Neuronal stem cell (in vitro differentiated cells): ENCODE results near the gene RIT1.

Experiments used
- DNase-seq: peaks from one replicate; pipeline ENCODE4 v3.0.0-alpha.2; 2013; ENCODE audit warnings: low spot score
- H2AFZ ChIP-seq: one replicate; pipeline ENCODE4 v1.6.1; 2013; ENCODE audit warnings: mild to moderate bottlenecking, low read length, inconsistent platforms
- H2AK5ac ChIP-seq: 2 replicates; pipeline ENCODE4 v1.6.1; 2013; ENCODE audit warnings: low read depth, mild to moderate bottlenecking, inconsistent platforms, low read length, moderate library complexity, mixed read lengths
- H2BK120ac ChIP-seq: 2 replicates; pipeline ENCODE4 v1.6.1; 2013; ENCODE audit warnings: low read depth, mild to moderate bottlenecking, inconsistent platforms, low read length, moderate library complexity, mixed read lengths
- H2BK12ac ChIP-seq: one replicate; pipeline ENCODE4 v1.6.1; 2013; ENCODE audit warnings: low read length, inconsistent platforms
- H2BK15ac ChIP-seq: 2 replicates; pipeline ENCODE4 v1.6.1; 2013; ENCODE audit warnings: mild to moderate bottlenecking, low read length, inconsistent platforms, mixed read lengths
- H2BK5ac ChIP-seq: one replicate; pipeline ENCODE4 v1.6.1; 2013; ENCODE audit warnings: inconsistent platforms, mild to moderate bottlenecking, low read length, moderate library complexity
- H3K14ac ChIP-seq: one replicate; pipeline ENCODE4 v1.6.1; 2013; ENCODE audit warnings: low read length, inconsistent platforms
- H3K18ac ChIP-seq: 2 replicates; pipeline ENCODE4 v1.6.1; 2013; ENCODE audit warnings: low read length, inconsistent platforms
- H3K23ac ChIP-seq: 2 replicates; pipeline ENCODE4 v1.6.1; 2013; ENCODE audit warnings: low read depth, mild to moderate bottlenecking, mixed read lengths, low read length, inconsistent platforms; ENCODE audit not compliant: poor library complexity
- H3K27ac ChIP-seq: replicated peaks from 3 replicates; pipeline ENCODE4 v1.5.1; 2013; ENCODE audit warnings: low read length, inconsistent platforms
- H3K27me3 ChIP-seq, 3 experiments: 2 replicates each; pipeline ENCODE4 v1.6.1; 2013; ENCODE audit warnings: low read length in 3 of 3, mild to moderate bottlenecking in 2 of 3, inconsistent platforms in 1 of 3, low read depth in 1 of 3, mixed read lengths in 1 of 3, moderate library complexity in 1 of 3; ENCODE audit not compliant: control insufficient read depth in 3 of 3, insufficient read depth in 3 of 3
- H3K36me3 ChIP-seq, 2 donors: replicated peaks in 1 of 2; 2 replicates each; pipeline ENCODE4 v1.6.1; 2013; ENCODE audit warnings: low read length in 2 of 2; ENCODE audit not compliant: control insufficient read depth in 2 of 2, insufficient read depth in 2 of 2
- H3K4ac ChIP-seq: 2 replicates; pipeline ENCODE4 v1.6.1; 2013; ENCODE audit warnings: inconsistent platforms, mild to moderate bottlenecking, low read length, moderate library complexity
- H3K4me1 ChIP-seq, 2 donors: 1 replicate in 1 of 2; 2 replicates in 1 of 2; pipeline ENCODE4 v1.6.1; 2013; ENCODE audit warnings: low read length in 2 of 2, low read depth in 1 of 2; ENCODE audit not compliant: control insufficient read depth in 2 of 2, insufficient read depth in 1 of 2
- H3K4me2 ChIP-seq: one replicate; pipeline ENCODE4 v1.6.1; 2013; ENCODE audit warnings: mild to moderate bottlenecking, low read length, inconsistent platforms; ENCODE audit not compliant: insufficient read depth, poor library complexity, severe bottlenecking
- H3K4me3 ChIP-seq, 2 donors: 2 replicates each; pipeline ENCODE4 v1.5.1; 2013; ENCODE audit warnings: low read length in 2 of 2, mild to moderate bottlenecking in 2 of 2, inconsistent platforms in 1 of 2, moderate library complexity in 1 of 2
- H3K79me1 ChIP-seq: one replicate; pipeline ENCODE4 v1.6.1; 2013; ENCODE audit warnings: low read depth, mild to moderate bottlenecking, inconsistent platforms, low read length, moderate library complexity
- H3K9ac ChIP-seq: one replicate; pipeline ENCODE4 v1.6.1; 2013; ENCODE audit warnings: mild to moderate bottlenecking, low read depth, low read length, inconsistent platforms; ENCODE audit not compliant: poor library complexity
- H3K9me3 ChIP-seq, 2 donors: replicated peaks in 1 of 2; 2 replicates each; pipeline versions ENCODE3 to v1.6.1; 2013; ENCODE audit warnings: low read length in 2 of 2, mild to moderate bottlenecking in 2 of 2, inconsistent platforms in 1 of 2, low read depth in 1 of 2, mixed read lengths in 1 of 2, moderate library complexity in 1 of 2; ENCODE audit not compliant: control insufficient read depth in 2 of 2, insufficient read depth in 1 of 2
- H4K8ac ChIP-seq: one replicate; pipeline ENCODE4 v1.6.1; 2013; ENCODE audit warnings: low read depth, mild to moderate bottlenecking, inconsistent platforms, low read length, moderate library complexity
- H4K91ac ChIP-seq: one replicate; pipeline ENCODE4 v1.6.1; 2013; ENCODE audit warnings: low read length, low read depth, mild to moderate bottlenecking, inconsistent platforms; ENCODE audit not compliant: poor library complexity
- WGBS, 2 donors: extraction: QIAGEN DNeasy Blood & Tissue Kit; methylation state at CpG; one replicate each; pipeline ENCODE4 v1.1.7; 2013; ENCODE audit warnings: missing lambda C conversion rate in 2 of 2, mixed read lengths in 1 of 2; ENCODE audit not compliant: insufficient read length in 2 of 2, insufficient replicate concordance in 1 of 2; ENCODE audit errors: extremely low coverage in 2 of 2; 5-methylcytosine and 5-hydroxymethylcytosine counted together

The RIT1 gene

GRCh38 chr1:155910621-155911121 is 478 bp downstream of the RIT1 start:
- Histone ChIP-seq H3K27ac (peak overlapping the region; percentile 60), H2AFZ (peak overlapping the region; percentile 81), H4K91ac (no peak overlapping the region), H3K4me2 (peak overlapping the region; percentile 72), H3K4ac (no peak overlapping the region), H3K14ac (no peak overlapping the region), H3K4me3 (peak overlapping the region; percentile 68 to 90), H3K27me3 (no peaks in the 10 kb centered on the region), H3K4me1 (peaks cover 0 to 2% of the 10 kb centered on the region in 2 donors), H3K79me1 (peaks cover 1% of the 10 kb centered on the region), H2BK15ac (no peak overlapping the region), H3K9ac (peak overlapping the region; percentile 47), H2BK120ac (no peak overlapping the region), H2BK5ac (no peak overlapping the region), H3K18ac (no peak overlapping the region), H2BK12ac (no peak overlapping the region), H3K9me3 (no peaks in the 10 kb centered on the region), H3K36me3 (peaks cover 15 to 83% of the 10 kb centered on the region in 2 donors), H3K23ac (no peak overlapping the region), H4K8ac (no peak overlapping the region), H2AK5ac (no peak overlapping the region)
- peak; percentile 24 for DNase-seq
- WGBS, 2 donors = no CpG with 5 or more reads among the region's 11 CpGs

- Histone ChIP-seq H3K23ac (no peak overlapping the region), H2BK5ac (no peak overlapping the region), H2AFZ (no peak overlapping the region), H3K27ac (no peak overlapping the region), H3K27me3 (no peaks in the 10 kb centered on the region), H2BK15ac (no peak overlapping the region), H3K9ac (no peak overlapping the region), H4K8ac (no peak overlapping the region), H3K4me2 (no peak overlapping the region), H4K91ac (no peak overlapping the region), H3K18ac (no peak overlapping the region), H3K36me3 (peaks cover 18 to 83% of the 10 kb centered on the region in 2 donors), H2BK12ac (no peak overlapping the region), H3K9me3 (no peaks in the 10 kb centered on the region), H3K4me3 (peak overlapping the region in 1 of 2 donors; percentile 68), H2BK120ac (no peak overlapping the region), H3K79me1 (peaks cover 1% of the 10 kb centered on the region), H3K14ac (no peak overlapping the region), H3K4ac (no peak overlapping the region), H3K4me1 (peaks cover 0 to 2% of the 10 kb centered on the region in 2 donors), H2AK5ac (no peak overlapping the region)
- no peak for DNase-seq
- WGBS, 2 donors = no CpG with 5 or more reads among the region's 4 CpGs
These were observed 1.3 kb downstream of the RIT1 start for GRCh38 chr1:155909894-155910293.

- H2BK120ac ChIP-seq = no peak overlapping the region
- H3K23ac ChIP-seq = no peak overlapping the region
- no peak overlapping the region for H3K18ac ChIP-seq
- no peaks in the 10 kb centered on the region for H3K9me3 ChIP-seq
- WGBS, 2 donors = no CpG with 5 or more reads among the region's 12 CpGs
- no peak overlapping the region for H2BK12ac ChIP-seq
- H3K4ac ChIP-seq = no peak overlapping the region
- no peak overlapping the region for H3K14ac ChIP-seq
- DNase-seq = no peak
- no peak overlapping the region for H3K9ac ChIP-seq
- H2AFZ ChIP-seq = no peak overlapping the region
- no peak overlapping the region for H2AK5ac ChIP-seq
- no peak overlapping the region for H2BK5ac ChIP-seq
- H3K4me1 ChIP-seq = no peaks in the 10 kb centered on the region
- H3K36me3 ChIP-seq = peaks cover 33 to 90% of the 10 kb centered on the region in 2 donors
- H3K27ac ChIP-seq = no peak overlapping the region
- no peak overlapping the region for H4K91ac ChIP-seq
- H3K4me3 ChIP-seq = no peak overlapping the region
- no peaks in the 10 kb centered on the region for H3K27me3 ChIP-seq
- H3K4me2 ChIP-seq = no peak overlapping the region
- H2BK15ac ChIP-seq = no peak overlapping the region
- no peak overlapping the region for H4K8ac ChIP-seq
- no peaks in the 10 kb centered on the region for H3K79me1 ChIP-seq
These were observed 6.9 kb downstream of the RIT1 start for GRCh38 chr1:155904261-155904660.

- Histone ChIP-seq H3K27ac (no peak overlapping the region), H4K91ac (no peak overlapping the region), H3K9ac (no peak overlapping the region), H3K79me1 (no peaks in the 10 kb centered on the region), H3K14ac (no peak overlapping the region), H2BK15ac (no peak overlapping the region), H3K4me1 (no peaks in the 10 kb centered on the region), H3K23ac (no peak overlapping the region), H3K4me3 (no peak overlapping the region), H3K18ac (no peak overlapping the region), H2BK5ac (no peak overlapping the region), H3K36me3 (peaks cover 31 to 87% of the 10 kb centered on the region in 2 donors), H3K27me3 (no peaks in the 10 kb centered on the region), H2BK12ac (no peak overlapping the region), H2AFZ (no peak overlapping the region), H3K4me2 (no peak overlapping the region), H3K4ac (no peak overlapping the region), H2AK5ac (no peak overlapping the region), H4K8ac (no peak overlapping the region), H3K9me3 (peaks cover 0 to 1% of the 10 kb centered on the region in 2 donors), H2BK120ac (no peak overlapping the region)
- WGBS, 2 donors = no CpG with 5 or more reads among the region's 4 CpGs
- DNase-seq = no peak
These were observed 11.0 kb downstream of the RIT1 start for GRCh38 chr1:155900161-155900560.
